Thoracic aorta (tissue), 2 donors: ENCODE data around the gene EXOG. TPM values are rescaled to one million over a fixed set of nuclear protein-coding genes. Genes with fewer than 3 reads are reported as not detected.

Experiments
- ATAC-seq: fragments of 150-250 bp; one replicate; pipeline ENCODE4 v1.8.0; 2017; ENCODE audit warnings: low read depth; ENCODE audit not compliant: insufficient number of reproducible peaks, low FRiP score
- DNase-seq: peaks from one replicate; pipeline ENCODE4 v3.0.0-alpha.2; 2020; ENCODE audit warnings: low spot score
- H3K27ac ChIP-seq, 2 donors: fragments of 200-600 bp; sonication (generic); 1 replicate in 1 of 2; 2 replicates in 1 of 2; pipeline ENCODE4 v1.5.1; 2016; ENCODE audit warnings: mild to moderate bottlenecking in 2 of 2, moderate library complexity in 2 of 2
- H3K27me3 ChIP-seq: fragments of 200-600 bp; sonication (generic); replicated peaks from 2 replicates; pipeline ENCODE4 v1.6.0; 2016; ENCODE audit warnings: mild to moderate bottlenecking; ENCODE audit not compliant: insufficient read depth
- H3K36me3 ChIP-seq: fragments of 200-600 bp; sonication (generic); one replicate; pipeline ENCODE4 v1.5.1; 2016
- H3K4me1 ChIP-seq, 2 donors: fragments of 200-600 bp; sonication (generic); 1 replicate in 1 of 2; 2 replicates in 1 of 2; pipeline versions ENCODE4 v1.5.1 to v1.6.0; 2016; ENCODE audit warnings: low read depth in 2 of 2, mild to moderate bottlenecking in 1 of 2; ENCODE audit not compliant: control insufficient read depth in 1 of 2
- H3K4me3 ChIP-seq: fragments of 200-600 bp; sonication (generic); 2 replicates; pipeline ENCODE4 v1.5.1; 2016; ENCODE audit warnings: mild to moderate bottlenecking
- H3K9me3 ChIP-seq: fragments of 200-600 bp; sonication (generic); 2 replicates; pipeline ENCODE4 v1.5.1; 2016
- CTCF ChIP-seq: fragments of 200-600 bp; sonication (generic); IDR thresholded peaks from one replicate; pipeline ENCODE4 v1.5.1; 2019; ENCODE audit warnings: antibody characterized with exemption
- total RNA-seq, 2 donors: library from RNA; depleted of rRNA; stranded (reverse); fragments of >200 nt; gene quantifications; one replicate each; pipeline versions ENCODE4 v1.1.0 to v1.2.3, GENCODE V29; 2016

EXOG gene
- total RNA-seq, 2 donors from 2014 or later: 14.9 to 16.3 TPM

- Histone ChIP-seq H3K4me1 (no peaks in the 10 kb centered on the region), H3K27me3 (no peaks in the 10 kb centered on the region), H3K4me3 (no peak overlapping the region), H3K27ac (no peak overlapping the region), H3K9me3 (no peaks in the 10 kb centered on the region), H3K36me3 (no peaks in the 10 kb centered on the region)
- no peak for ATAC-seq
- no peak for DNase-seq
- no peak for TF ChIP-seq CTCF
Observed at GRCh38 chr3:38543586-38543985, 47.4 kb downstream of the EXOG start.

GRCh38 chr3:38544926-38545325 is 48.8 kb downstream of the EXOG start:
- no peak overlapping the region for H3K4me3 ChIP-seq
- DNase-seq (no peak), ATAC-seq (no peak)
- H3K36me3 ChIP-seq: no peaks in the 10 kb centered on the region
- no peaks in the 10 kb centered on the region for H3K9me3 ChIP-seq
- no peak overlapping the region for H3K27ac ChIP-seq
- TF ChIP-seq CTCF: no peak
- no peaks in the 10 kb centered on the region for H3K4me1 ChIP-seq
- no peaks in the 10 kb centered on the region for H3K27me3 ChIP-seq

GRCh38 chr3:38545550-38545949 is 49.4 kb downstream of the EXOG start:
- ATAC-seq: no peak
- no peak for TF ChIP-seq CTCF
- no peak overlapping the region for H3K4me3 ChIP-seq

GRCh38 chr3:38545983-38546382 is 49.8 kb downstream of the EXOG start:
- H3K9me3 ChIP-seq: no peaks in the 10 kb centered on the region
- no peak overlapping the region for H3K4me3 ChIP-seq
- ATAC-seq (no peak), DNase-seq (no peak)
- H3K4me1 ChIP-seq: no peaks in the 10 kb centered on the region
- H3K36me3 ChIP-seq: no peaks in the 10 kb centered on the region
- H3K27ac ChIP-seq: no peak overlapping the region
- TF ChIP-seq CTCF: no peak
- no peaks in the 10 kb centered on the region for H3K27me3 ChIP-seq

More at GRCh38 chr3:38545550-38545949, 49.4 kb downstream of the EXOG start:
- no peaks in the 10 kb centered on the region for H3K9me3 ChIP-seq
- no peak overlapping the region for H3K27ac ChIP-seq
- H3K36me3 ChIP-seq: no peaks in the 10 kb centered on the region
- no peaks in the 10 kb centered on the region for H3K4me1 ChIP-seq
- no peaks in the 10 kb centered on the region for H3K27me3 ChIP-seq
- DNase-seq: no peak

- H3K27me3 ChIP-seq: no peaks in the 10 kb centered on the region
- H3K9me3 ChIP-seq: no peaks in the 10 kb centered on the region
- no peaks in the 10 kb centered on the region for H3K36me3 ChIP-seq
- no peak for TF ChIP-seq CTCF
- H3K4me3 ChIP-seq: no peak overlapping the region
- H3K27ac ChIP-seq: no peak overlapping the region
- DNase-seq (no peak), ATAC-seq (no peak)
- H3K4me1 ChIP-seq: no peaks in the 10 kb centered on the region
Observed at GRCh38 chr3:38548154-38548931, 52.2 kb downstream of the EXOG start.
